H1 (cell line): ENCODE results near the gene ZNF226. TPM values are rescaled to one million over a fixed set of nuclear protein-coding genes. Genes with fewer than 3 reads are reported as not detected.

Experiments used
- CTCF ChIA-PET: fragments of 300-600 bp; sonication (Branson Sonifier 250); formaldehyde crosslinking; loops from one replicate; lab custom pipeline; 2021; ENCODE audit not compliant: partially characterized antibody; lab: Charles Lee
- POLR2A ChIA-PET: fragments of 300-600 bp; sonication (Branson Sonifier 250); formaldehyde crosslinking; loops from one replicate; lab custom pipeline; 2021; ENCODE audit warnings: inconsistent platforms; ENCODE audit not compliant: partially characterized antibody; lab: Charles Lee
- DNase-seq, 2 experiments: peaks; one replicate each; pipeline versions ENCODE4 v3.0.0 to v3.0.0-alpha.2; 2010 to 2022; ENCODE audit warnings: low spot score in 2 of 2, low read depth in 1 of 2, mixed read lengths in 1 of 2
- FAIRE-seq: peaks from 2 replicates; lab custom pipeline; 2011; peaks lifted over from hg19 to GRCh38; lab: Jason Lieb, UNC
- H2AFZ ChIP-seq: 2 replicates; pipeline ENCODE4 v1.8.1; 2012; ENCODE audit warnings: low read length, inconsistent platforms
- H2AK5ac ChIP-seq: 2 replicates; pipeline ENCODE4 v1.6.1; 2013; ENCODE audit warnings: low read depth, low read length
- H2BK120ac ChIP-seq: replicated peaks from 2 replicates; pipeline ENCODE3; 2013; ENCODE audit warnings: low read depth, low read length, inconsistent platforms
- H2BK12ac ChIP-seq: 2 replicates; pipeline ENCODE4 v1.6.1; 2013; ENCODE audit warnings: low read depth, low read length
- H2BK15ac ChIP-seq: 2 replicates; pipeline ENCODE4 v1.6.1; 2013; ENCODE audit warnings: low read length
- H2BK20ac ChIP-seq: 2 replicates; pipeline ENCODE4 v1.6.1; 2013; ENCODE audit warnings: low read length
- H2BK5ac ChIP-seq: 2 replicates; pipeline ENCODE4 v1.6.1; 2013; ENCODE audit warnings: low read depth, low read length
- H3K14ac ChIP-seq: 2 replicates; pipeline ENCODE4 v1.6.1; 2013; ENCODE audit warnings: inconsistent platforms; ENCODE audit not compliant: insufficient read length
- H3K18ac ChIP-seq: 2 replicates; pipeline ENCODE4 v1.6.1; 2013; ENCODE audit warnings: low read length; ENCODE audit errors: extremely low read depth
- H3K23ac ChIP-seq: 2 replicates; pipeline ENCODE4 v1.6.1; 2013; ENCODE audit warnings: inconsistent platforms; ENCODE audit not compliant: insufficient read length
- H3K23me2 ChIP-seq: 2 replicates; pipeline ENCODE4 v1.6.1; 2013; ENCODE audit warnings: low read depth, low read length
- H3K27ac ChIP-seq: 2 replicates; pipeline ENCODE4 v1.6.1; 2011; ENCODE audit warnings: low read depth, low read length, inconsistent platforms
- H3K27me3 ChIP-seq, 4 experiments: replicated peaks in 1 of 4; 1 replicate in 1 of 4; 2 replicates in 3 of 4; pipeline versions ENCODE4 v1.6.1 to v1.8.1; 2011 to 2013; ENCODE audit warnings: low read length in 3 of 4, mild to moderate bottlenecking in 3 of 4, inconsistent platforms in 2 of 4, mixed read lengths in 2 of 4, moderate library complexity in 1 of 4; ENCODE audit not compliant: control insufficient read depth in 3 of 4, insufficient read depth in 3 of 4; ENCODE audit errors: extremely low read depth in 1 of 4
- H3K36me3 ChIP-seq, 4 experiments: 2 replicates each; pipeline versions ENCODE4 v1.6.1 to v1.8.1; 2011 to 2013; ENCODE audit warnings: mild to moderate bottlenecking in 4 of 4, low read length in 3 of 4, moderate library complexity in 2 of 4, control low read depth in 1 of 4, inconsistent platforms in 1 of 4; ENCODE audit not compliant: insufficient read depth in 4 of 4, control insufficient read depth in 2 of 4
- H3K4ac ChIP-seq: replicated peaks from 2 replicates; pipeline ENCODE3; 2013; ENCODE audit warnings: low read length, low read depth, mixed read lengths, inconsistent platforms; ENCODE audit not compliant: insufficient read length
- H3K4me1 ChIP-seq, 4 experiments: replicated peaks in 1 of 4; 1 replicate in 1 of 4; 2 replicates in 3 of 4; pipeline versions ENCODE4 v1.6.1 to v1.8.1; 2011 to 2013; ENCODE audit warnings: low read length in 3 of 4, inconsistent platforms in 2 of 4, mixed read lengths in 1 of 4; ENCODE audit not compliant: insufficient read depth in 4 of 4, control insufficient read depth in 3 of 4
- H3K4me2 ChIP-seq, 2 experiments: 2 replicates each; pipeline versions ENCODE4 v1.6.1 to v1.8.1; 2011 to 2013; ENCODE audit warnings: low read depth in 2 of 2, low read length in 2 of 2, control low read depth in 1 of 2, inconsistent platforms in 1 of 2, mild to moderate bottlenecking in 1 of 2; ENCODE audit not compliant: insufficient read depth in 1 of 2
- H3K4me3 ChIP-seq, 4 experiments: fragments of 200-600, 300-600 bp in 1 of 4; sonication (generic), shearing (Covaris generic), sonication (Bioruptor Twin) in 1 of 4; 2 replicates each; pipeline versions ENCODE4 v1.5.1 to v1.8.1; 2011 to 2016; ENCODE audit warnings: low read length in 4 of 4, low read depth in 3 of 4, control low read depth in 2 of 4, inconsistent platforms in 2 of 4, mild to moderate bottlenecking in 2 of 4, mixed read lengths in 1 of 4, moderate library complexity in 1 of 4; ENCODE audit not compliant: insufficient read depth in 2 of 4; ENCODE audit errors: extremely low read depth in 1 of 4
- H3K56ac ChIP-seq: replicated peaks from 2 replicates; pipeline ENCODE3; 2013; ENCODE audit warnings: low read depth, mild to moderate bottlenecking, mixed read lengths, low read length, inconsistent platforms; ENCODE audit not compliant: insufficient read length
- H3K79me1 ChIP-seq: 2 replicates; pipeline ENCODE4 v1.6.1; 2013; ENCODE audit warnings: low read depth, low read length, control low read depth
- H3K79me2 ChIP-seq, 2 experiments: 2 replicates each; pipeline versions ENCODE4 v1.6.1 to v1.8.1; 2012 to 2013; ENCODE audit warnings: low read length in 2 of 2, mild to moderate bottlenecking in 2 of 2, inconsistent platforms in 1 of 2; ENCODE audit not compliant: insufficient read depth in 2 of 2, control insufficient read depth in 1 of 2
- H3K9ac ChIP-seq, 4 experiments: replicated peaks in 1 of 4; 1 replicate in 1 of 4; 2 replicates in 3 of 4; pipeline versions ENCODE4 v1.6.1 to v1.8.1; 2011 to 2013; ENCODE audit warnings: low read depth in 3 of 4, low read length in 3 of 4, control low read depth in 2 of 4, mild to moderate bottlenecking in 2 of 4, moderate library complexity in 2 of 4, inconsistent platforms in 1 of 4; ENCODE audit errors: extremely low read depth in 1 of 4
- H3K9me3 ChIP-seq, 2 experiments: 2 replicates each; pipeline versions ENCODE4 v1.6.1 to v1.8.1; 2012 to 2013; ENCODE audit warnings: mild to moderate bottlenecking in 2 of 2, moderate library complexity in 2 of 2, control low read depth in 1 of 2, inconsistent platforms in 1 of 2, low read depth in 1 of 2, low read length in 1 of 2, mixed read lengths in 1 of 2; ENCODE audit not compliant: insufficient read depth in 2 of 2
- H4K20me1 ChIP-seq, 2 experiments: replicated peaks in 1 of 2; 2 replicates each; pipeline versions ENCODE3 to v1.8.1; 2011 to 2013; ENCODE audit warnings: inconsistent platforms in 2 of 2, low read length in 2 of 2, mild to moderate bottlenecking in 1 of 2; ENCODE audit not compliant: insufficient read depth in 2 of 2, control insufficient read depth in 1 of 2
- H4K5ac ChIP-seq: 2 replicates; pipeline ENCODE4 v1.6.1; 2013; ENCODE audit warnings: low read length, low read depth, mixed read lengths, inconsistent platforms; ENCODE audit not compliant: insufficient read length
- H4K8ac ChIP-seq: 2 replicates; pipeline ENCODE4 v1.8.0; 2013; ENCODE audit warnings: mild to moderate bottlenecking, moderate library complexity, low read length, inconsistent platforms; ENCODE audit not compliant: insufficient read depth; ENCODE audit errors: extremely low read depth
- H4K91ac ChIP-seq: replicated peaks from 2 replicates; pipeline ENCODE3; 2013; ENCODE audit warnings: low read length, mixed read lengths, inconsistent platforms; ENCODE audit not compliant: insufficient read length
- ATF3 ChIP-seq: IDR thresholded peaks from 2 replicates; pipeline ENCODE4 v1.6.1; 2011; ENCODE audit warnings: low read depth, mild to moderate bottlenecking, low read length; ENCODE audit not compliant: insufficient read depth
- BRCA1 ChIP-seq: IDR thresholded peaks from 2 replicates; pipeline ENCODE4 v1.6.1; 2012; ENCODE audit warnings: low read depth, low read length, improper control_type of control experiment
- CEBPB ChIP-seq: IDR thresholded peaks from 2 replicates; pipeline ENCODE4 v1.6.1; 2012; ENCODE audit warnings: low read depth, low read length
- GABPA ChIP-seq: IDR thresholded peaks from 2 replicates; pipeline ENCODE4 v1.6.1; 2011; ENCODE audit warnings: mild to moderate bottlenecking, low read length, moderate library complexity, borderline replicate concordance; ENCODE audit not compliant: insufficient read depth
- HDAC6 ChIP-seq: IDR thresholded peaks from one replicate; pipeline ENCODE4 v1.7.1; 2012; ENCODE audit warnings: low read depth, mild to moderate bottlenecking, inconsistent platforms, low read length, moderate library complexity
- JUND ChIP-seq: IDR thresholded peaks from 2 replicates; pipeline ENCODE4 v1.6.1; 2011; ENCODE audit warnings: mild to moderate bottlenecking, improper control_type of control experiment, low read length
- KDM1A ChIP-seq: fragments of 200-600, 300-600 bp; sonication (generic); IDR thresholded peaks from 2 replicates; pipeline ENCODE4 v1.7.1; 2016; ENCODE audit warnings: mild to moderate bottlenecking, low read length, borderline replicate concordance
- KDM4A ChIP-seq: IDR thresholded peaks from one replicate; pipeline ENCODE4 v1.7.1; 2012; ENCODE audit warnings: low read depth, mild to moderate bottlenecking, moderate library complexity, low read length, inconsistent platforms; ENCODE audit not compliant: severe bottlenecking
- NRF1 ChIP-seq: IDR thresholded peaks from 2 replicates; pipeline ENCODE4 v1.6.1; 2011; ENCODE audit warnings: mild to moderate bottlenecking, low read depth, low read length, improper control_type of control experiment
- PHF8 ChIP-seq: fragments of 200-600 bp; sonication (generic); conservative IDR thresholded peaks from 2 replicates; pipeline ENCODE4 v1.7.1; 2012; ENCODE audit warnings: low read depth, mild to moderate bottlenecking, inconsistent platforms, low read length, moderate library complexity
- SIRT6 ChIP-seq: IDR thresholded peaks from one replicate; pipeline ENCODE4 v1.7.1; 2012; ENCODE audit warnings: low read length, inconsistent platforms
- SP1 ChIP-seq: IDR thresholded peaks from 2 replicates; pipeline ENCODE4 v1.6.1; 2011; ENCODE audit warnings: low read depth, low read length
- YY1 ChIP-seq: IDR thresholded peaks from 2 replicates; pipeline ENCODE4 v1.6.1; 2011; ENCODE audit warnings: low read depth, mild to moderate bottlenecking, low read length
- whole genome bisulfite sequencing, 2 experiments: shearing (Covaris generic) in 1 of 2; methylation state at CpG; one replicate each; pipeline versions ENCODE4 v1.1.6 to v1.1.7; 2013 to 2015; ENCODE audit warnings: low lambda C conversion rate in 2 of 2, mixed read lengths in 2 of 2, inconsistent platforms in 1 of 2, low coverage in 1 of 2, missing lambda C conversion rate in 1 of 2; ENCODE audit not compliant: insufficient replicate concordance in 2 of 2, insufficient coverage in 1 of 2, insufficient read length in 1 of 2; ENCODE audit errors: extremely low coverage in 1 of 2, missing lambda C conversion rate in 1 of 2; 5-methylcytosine and 5-hydroxymethylcytosine counted together
- polyA plus RNA-seq, 7 experiments: library from polyadenylated mRNA; depleted of rRNA in 3 of 7; stranded (reverse) in 5 of 7; unstranded in 2 of 7; fragments of >200 nt in 5 of 7; fragments of 200-250 nt in 2 of 7; gene quantifications; 1 replicate in 5 of 7; 2 replicates in 1 of 7; 4 replicates in 1 of 7; pipeline versions ENCODE4 v1.2.1 to v1.2.3, GENCODE V29; 2011 to 2013; ENCODE audit warnings: missing spikeins in 2 of 7, mixed read lengths in 2 of 7
- total RNA-seq: library from RNA; stranded (reverse); fragmentation: NEBNext Ultra II Directional; extraction: Animal tissue kit (Norgen Biotek cat#: 25700); gene quantifications from 2 replicates; pipeline ENCODE4 v1.2.1, GENCODE V29; 2021

The ZNF226 gene
- total and polyA plus RNA-seq, 2 of the 8 experiments (the other 6 are each of a cell fraction or from before 2014, with no cell fraction given): 4.1 to 18.3 TPM

- Histone ChIP-seq H3K79me2 (no peaks in the 10 kb centered on the region), H3K4ac (no peak overlapping the region), H3K4me1 (no peaks in the 10 kb centered on the region), H3K79me1 (no peaks in the 10 kb centered on the region), H3K27ac (no peak overlapping the region), H2BK12ac (no peak overlapping the region), H3K9ac (no peak overlapping the region), H4K20me1 (no peaks in the 10 kb centered on the region), H2BK20ac (no peak overlapping the region), H3K4me3 (no peak overlapping the region), H4K5ac (no peak overlapping the region), H3K23me2 (no peaks in the 10 kb centered on the region), H2AFZ (no peak overlapping the region), H3K23ac (no peak overlapping the region), H2AK5ac (no peak overlapping the region), H3K27me3 (no peaks in the 10 kb centered on the region), H4K8ac (no peak overlapping the region), H2BK15ac (no peak overlapping the region), H3K14ac (no peak overlapping the region), H3K36me3 (peaks cover 5 to 44% (median 15%) of the 10 kb centered on the region in 4 experiments), H2BK5ac (no peak overlapping the region), H2BK120ac (no peak overlapping the region), H3K56ac (no peak overlapping the region), H3K9me3 (peaks cover 7% of the 10 kb centered on the region in 2 experiments), H3K18ac (no peak overlapping the region), H3K4me2 (no peak overlapping the region), H4K91ac (no peak overlapping the region)
- ChIA-PET CTCF (no interaction called here), POLR2A (interaction anchor here (0.6 kb wide), 2 partner anchors 20 to 541 kb away, joined by 3 to 4 read pairs; no protein-coding TSS in a partner anchor)
- FAIRE-seq (no peak), DNase-seq (no peak)
- WGBS, 2 experiments: 93% methylated on average over 5 of the region's 5 CpGs; no CpG with 5 or more reads in 1 of the 2 experiments
- TF ChIP-seq SP1: no peak
- TF ChIP-seq SIRT6: no peak
- TF ChIP-seq GABPA: no peak
- TF ChIP-seq KDM4A: no peak
- TF ChIP-seq CEBPB: no peak
- no peak for TF ChIP-seq HDAC6
- no peak for TF ChIP-seq KDM1A
- no peak for TF ChIP-seq PHF8
- TF ChIP-seq JUND: no peak
- TF ChIP-seq YY1: no peak
- TF ChIP-seq BRCA1: no peak
- no peak for TF ChIP-seq ATF3
- TF ChIP-seq NRF1: no peak
Observed at GRCh38 chr19:44151491-44151890, 13.4 kb upstream of the ZNF226 start.
